SK-N-SH (cell line): ENCODE data around the gene MAG. TPM values are rescaled to one million over a fixed set of nuclear protein-coding genes. Genes with fewer than 3 reads are reported as not detected.

Experiments
- CTCF ChIA-PET: fragments of 300-600, 350-600 bp; formaldehyde crosslinking; extraction: SDS; loops from one replicate; lab custom pipeline; 2021; lab: Yijun Ruan, JAX
- POLR2A ChIA-PET: fragments of 350-600 bp; sonication (Branson Sonifier 250); formaldehyde crosslinking; extraction: SDS; loops from one replicate; lab custom pipeline; 2020; ENCODE audit warnings: antibody characterized with exemption, inconsistent platforms; lab: Yijun Ruan, JAX
- DNase-seq: peaks from one replicate; pipeline ENCODE4 v3.0.0; 2012
- H2AFZ ChIP-seq: fragments of 200-600 bp; sonication (generic); 2 replicates; pipeline ENCODE4 v1.8.1; 2016; ENCODE audit warnings: antibody characterized with exemption, mild to moderate bottlenecking, low read depth
- H3F3A ChIP-seq: fragments of 200-600 bp; sonication (generic); replicated peaks from 2 replicates; pipeline ENCODE3; 2016; ENCODE audit warnings: antibody characterized with exemption, mild to moderate bottlenecking; ENCODE audit not compliant: insufficient read depth
- H3K27ac ChIP-seq, 2 experiments: fragments of 200-500 bp in 1 of 2; fragments of 200-600 bp in 1 of 2; sonication (Bioruptor generic) in 1 of 2; sonication (generic), shearing (Covaris generic) in 1 of 2; 2 replicates each; pipeline versions ENCODE4 v1.5.1 to v1.6.1; 2014 to 2016; ENCODE audit warnings: low read depth in 2 of 2, inconsistent platforms in 1 of 2, low read length in 1 of 2, mild to moderate bottlenecking in 1 of 2, mixed read lengths in 1 of 2
- H3K27me3 ChIP-seq: fragments of 200-600 bp; sonication (generic), shearing (Covaris generic); 2 replicates; pipeline ENCODE4 v1.6.1; 2016; ENCODE audit warnings: mixed run types; ENCODE audit not compliant: insufficient read depth
- H3K36me3 ChIP-seq, 2 experiments: fragments of 200-500 bp in 1 of 2; fragments of 200-600 bp in 1 of 2; sonication (Bioruptor generic) in 1 of 2; sonication (generic) in 1 of 2; replicated peaks in 1 of 2; 2 replicates each; pipeline versions ENCODE3 to v1.5.1; 2014 to 2016; ENCODE audit warnings: low read length in 1 of 2, mild to moderate bottlenecking in 1 of 2; ENCODE audit not compliant: insufficient read depth in 2 of 2, control insufficient read depth in 1 of 2
- H3K4me1 ChIP-seq, 2 experiments: fragments of 200-500 bp in 1 of 2; fragments of 200-600 bp in 1 of 2; sonication (Bioruptor generic) in 1 of 2; sonication (generic), shearing (Covaris generic) in 1 of 2; 2 replicates each; pipeline versions ENCODE4 v1.5.1 to v1.6.1; 2014 to 2016; ENCODE audit warnings: low read depth in 1 of 2, low read length in 1 of 2, mixed run types in 1 of 2; ENCODE audit not compliant: insufficient read depth in 2 of 2, control insufficient read depth in 1 of 2
- H3K4me2 ChIP-seq: fragments of 200-600 bp; sonication (generic), shearing (Covaris generic); 2 replicates; pipeline ENCODE4 v1.6.1; 2017; ENCODE audit warnings: mixed run types
- H3K4me3 ChIP-seq, 2 experiments: fragments of 200-500 bp in 1 of 2; fragments of 200-600 bp in 1 of 2; sonication (Bioruptor generic) in 1 of 2; sonication (generic), shearing (Covaris generic) in 1 of 2; 2 replicates each; pipeline versions ENCODE4 v1.5.1 to v1.8.1; 2014 to 2016; ENCODE audit warnings: low read depth in 2 of 2, inconsistent platforms in 1 of 2, low read length in 1 of 2, mild to moderate bottlenecking in 1 of 2, mixed read lengths in 1 of 2, moderate library complexity in 1 of 2
- H3K79me2 ChIP-seq: fragments of 200-600 bp; sonication (generic); 2 replicates; pipeline ENCODE4 v1.8.1; 2017; ENCODE audit warnings: mild to moderate bottlenecking; ENCODE audit not compliant: insufficient read depth
- H3K9ac ChIP-seq: fragments of 200-600 bp; sonication (generic); 2 replicates; pipeline ENCODE4 v1.6.1; 2017; ENCODE audit warnings: mixed run types
- H3K9me2 ChIP-seq: fragments of 200-600 bp; sonication (generic); 2 replicates; pipeline ENCODE4 v1.6.1; 2017; ENCODE audit warnings: mixed run types
- H3K9me3 ChIP-seq: fragments of 200-600 bp; sonication (generic); 2 replicates; pipeline ENCODE4 v1.6.1; 2017; ENCODE audit warnings: mixed run types, mild to moderate bottlenecking, moderate library complexity
- H4K20me1 ChIP-seq: fragments of 200-600 bp; sonication (generic); 2 replicates; pipeline ENCODE4 v1.6.1; 2017; ENCODE audit warnings: mild to moderate bottlenecking, mixed run types; ENCODE audit not compliant: insufficient read depth
- CHD2 ChIP-seq: fragments of 150-350 bp; IDR thresholded peaks from 2 replicates; pipeline ENCODE4 v1.6.1; 2018; ENCODE audit warnings: low read length; ENCODE audit not compliant: partially characterized antibody
- EP300 ChIP-seq, 2 experiments: IDR thresholded peaks; 2 replicates each; pipeline versions ENCODE4 v1.4.0 to v1.6.1; 2012; ENCODE audit warnings: borderline replicate concordance in 1 of 2, low read depth in 1 of 2, low read length in 1 of 2
- EZH2phosphoT487 ChIP-seq: fragments of 200-600 bp; sonication (generic); IDR thresholded peaks from 2 replicates; pipeline ENCODE4 v1.6.1; 2017; ENCODE audit warnings: low read depth, mixed run types, mild to moderate bottlenecking, antibody characterized with exemption, moderate library complexity, borderline replicate concordance
- FOSL2 ChIP-seq: IDR thresholded peaks from 2 replicates; pipeline ENCODE4 v1.4.0; 2012; ENCODE audit warnings: low read depth, mild to moderate bottlenecking, moderate library complexity, borderline replicate concordance
- FOXM1 ChIP-seq: IDR thresholded peaks from 2 replicates; pipeline ENCODE4 v1.4.0; 2012; ENCODE audit warnings: low read depth, mild to moderate bottlenecking
- GATA2 ChIP-seq: sonication (generic); formaldehyde crosslinking; IDR thresholded peaks from 2 replicates; pipeline ENCODE4 v1.5.0; 2020; ENCODE audit warnings: mild to moderate bottlenecking, missing genetic modification reagents
- JUND ChIP-seq: IDR thresholded peaks from 2 replicates; pipeline ENCODE4 v1.4.0; 2012
- MEF2A ChIP-seq: IDR thresholded peaks from 2 replicates; pipeline ENCODE4 v1.4.0; 2012; ENCODE audit warnings: low read depth, borderline replicate concordance
- MXI1 ChIP-seq: IDR thresholded peaks from 2 replicates; pipeline ENCODE4 v1.6.1; 2012; ENCODE audit warnings: mild to moderate bottlenecking, low read depth, low read length, improper control_type of control experiment
- POLR2AphosphoS5 ChIP-seq: IDR thresholded peaks from 2 replicates; pipeline ENCODE4 v1.6.1; 2012; ENCODE audit warnings: low read depth, low read length
- RAD21 ChIP-seq: IDR thresholded peaks from 2 replicates; pipeline ENCODE4 v1.6.1; 2012; ENCODE audit warnings: mild to moderate bottlenecking, low read length
- RCOR1 ChIP-seq: fragments of 150-350 bp; IDR thresholded peaks from 2 replicates; pipeline ENCODE4 v1.6.1; 2017; ENCODE audit warnings: antibody characterized with exemption, low read length
- RFX5 ChIP-seq: IDR thresholded peaks from 2 replicates; pipeline ENCODE4 v1.6.1; 2012; ENCODE audit warnings: mild to moderate bottlenecking, improper control_type of control experiment, low read length
- RXRA ChIP-seq: IDR thresholded peaks from 2 replicates; pipeline ENCODE4 v1.4.0; 2012; ENCODE audit warnings: low read depth, mild to moderate bottlenecking, borderline replicate concordance
- SIN3A ChIP-seq: IDR thresholded peaks from 2 replicates; pipeline ENCODE4 v1.6.1; 2012; ENCODE audit warnings: low read depth, mild to moderate bottlenecking, low read length, moderate library complexity, borderline replicate concordance
- TCF12 ChIP-seq: IDR thresholded peaks from 2 replicates; pipeline ENCODE4 v1.4.0; 2012
- YY1 ChIP-seq: IDR thresholded peaks from 2 replicates; pipeline ENCODE4 v1.4.0; 2012; ENCODE audit warnings: low read depth, mild to moderate bottlenecking
- whole genome bisulfite sequencing: methylation state at CpG from one replicate; pipeline ENCODE4 v1.1.6; 2017; ENCODE audit warnings: low lambda C conversion rate; 5-methylcytosine and 5-hydroxymethylcytosine counted together
- polyA plus RNA-seq, 3 experiments: library from polyadenylated mRNA; depleted of rRNA; stranded (reverse); fragments of >200 nt; gene quantifications; 2 replicates each; pipeline ENCODE4 v1.2.3, GENCODE V29; 2012
- TF ChIP-seq, protein P1 (sequence below): IDR thresholded peaks from 2 replicates; pipeline ENCODE4 v1.6.1; 2012; ENCODE audit warnings: mild to moderate bottlenecking, low read depth, low read length, moderate library complexity
- TF ChIP-seq, protein P2 (sequence below): fragments of 150-350 bp; IDR thresholded peaks from 2 replicates; pipeline ENCODE4 v1.6.1; 2017; ENCODE audit warnings: antibody characterized with exemption, low read length, low read depth, borderline replicate concordance

The MAG gene
- polyA plus RNA-seq, 1 of the 3 experiments (the other 2 are of a cell fraction), result not detected

DNA sequence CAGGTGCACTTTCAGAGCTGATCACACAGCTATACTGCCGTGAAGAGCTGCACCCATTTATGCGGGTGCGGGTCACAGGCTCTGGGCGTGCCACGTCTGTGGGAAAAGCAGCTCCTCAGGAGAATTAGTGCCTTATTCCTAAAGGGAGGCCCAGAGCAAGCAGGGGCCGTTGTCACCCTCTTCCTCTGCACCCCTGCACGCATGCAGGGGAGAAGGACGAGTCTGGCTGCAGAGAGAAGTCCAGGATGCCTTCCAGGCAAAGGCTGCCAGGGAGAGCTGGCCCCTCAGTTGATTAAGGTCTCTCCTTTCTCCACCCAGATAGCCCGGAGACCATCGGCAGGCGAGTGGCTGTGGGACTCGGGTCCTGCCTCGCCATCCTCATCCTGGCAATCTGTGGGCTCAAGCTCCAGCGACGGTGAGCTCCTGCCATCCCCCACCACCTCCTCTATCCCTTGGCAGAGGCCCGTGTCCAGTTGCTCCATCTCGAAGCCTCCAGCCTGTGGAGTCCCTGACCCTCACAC, 52.6 kb downstream of the MAG start:
- Histone ChIP-seq H3K4me2 (no peak overlapping the region), H3K36me3 (no peaks in the 10 kb centered on the region), H4K20me1 (no peaks in the 10 kb centered on the region), H3K79me2 (no peaks in the 10 kb centered on the region), H2AFZ (no peak overlapping the region), H3K9me3 (no peaks in the 10 kb centered on the region), H3F3A (no peaks in the 10 kb centered on the region), H3K9ac (no peak overlapping the region), H3K27me3 (peaks cover 98% of the 10 kb centered on the region), H3K4me1 (no peaks in the 10 kb centered on the region), H3K27ac (no peak overlapping the region), H3K9me2 (no peaks in the 10 kb centered on the region)
- 14% methylated on average over 13 of the region's 17 CpGs for WGBS
- POLR2A ChIA-PET, result no interaction called here
- CTCF ChIA-PET, result interaction anchor here (0.9 to 1.8 kb wide), 4 partner anchors 9 to 74 kb away, joined by 3 to 12 read pairs (median 4); no protein-coding TSS in a partner anchor
- TF ChIP-seq MXI1 (no peak), GATA2 (CRISPR knock-in tag) (no peak), JUND (no peak), FOXM1 (no peak), EP300 (IDR thresholded peaks at IDR 0.05; ENCODE audit: borderline replicate concordance in 1 of 2, low read depth in 1 of 2, low read length in 1 of 2) (no peak), POLR2AphosphoS5 (no peak), SIN3A (no peak), TCF12 (no peak), MEF2A (no peak), RAD21 (no peak), RCOR1 (no peak)
- TF ChIP-seq, protein P1, sequence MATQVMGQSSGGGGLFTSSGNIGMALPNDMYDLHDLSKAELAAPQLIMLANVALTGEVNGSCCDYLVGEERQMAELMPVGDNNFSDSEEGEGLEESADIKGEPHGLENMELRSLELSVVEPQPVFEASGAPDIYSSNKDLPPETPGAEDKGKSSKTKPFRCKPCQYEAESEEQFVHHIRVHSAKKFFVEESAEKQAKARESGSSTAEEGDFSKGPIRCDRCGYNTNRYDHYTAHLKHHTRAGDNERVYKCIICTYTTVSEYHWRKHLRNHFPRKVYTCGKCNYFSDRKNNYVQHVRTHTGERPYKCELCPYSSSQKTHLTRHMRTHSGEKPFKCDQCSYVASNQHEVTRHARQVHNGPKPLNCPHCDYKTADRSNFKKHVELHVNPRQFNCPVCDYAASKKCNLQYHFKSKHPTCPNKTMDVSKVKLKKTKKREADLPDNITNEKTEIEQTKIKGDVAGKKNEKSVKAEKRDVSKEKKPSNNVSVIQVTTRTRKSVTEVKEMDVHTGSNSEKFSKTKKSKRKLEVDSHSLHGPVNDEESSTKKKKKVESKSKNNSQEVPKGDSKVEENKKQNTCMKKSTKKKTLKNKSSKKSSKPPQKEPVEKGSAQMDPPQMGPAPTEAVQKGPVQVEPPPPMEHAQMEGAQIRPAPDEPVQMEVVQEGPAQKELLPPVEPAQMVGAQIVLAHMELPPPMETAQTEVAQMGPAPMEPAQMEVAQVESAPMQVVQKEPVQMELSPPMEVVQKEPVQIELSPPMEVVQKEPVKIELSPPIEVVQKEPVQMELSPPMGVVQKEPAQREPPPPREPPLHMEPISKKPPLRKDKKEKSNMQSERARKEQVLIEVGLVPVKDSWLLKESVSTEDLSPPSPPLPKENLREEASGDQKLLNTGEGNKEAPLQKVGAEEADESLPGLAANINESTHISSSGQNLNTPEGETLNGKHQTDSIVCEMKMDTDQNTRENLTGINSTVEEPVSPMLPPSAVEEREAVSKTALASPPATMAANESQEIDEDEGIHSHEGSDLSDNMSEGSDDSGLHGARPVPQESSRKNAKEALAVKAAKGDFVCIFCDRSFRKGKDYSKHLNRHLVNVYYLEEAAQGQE, result no peak
- TF ChIP-seq, all 33 proteins: peak for 0
- no peak overlapping the region for H3K4me3 ChIP-seq
- no peak for DNase-seq

DNA sequence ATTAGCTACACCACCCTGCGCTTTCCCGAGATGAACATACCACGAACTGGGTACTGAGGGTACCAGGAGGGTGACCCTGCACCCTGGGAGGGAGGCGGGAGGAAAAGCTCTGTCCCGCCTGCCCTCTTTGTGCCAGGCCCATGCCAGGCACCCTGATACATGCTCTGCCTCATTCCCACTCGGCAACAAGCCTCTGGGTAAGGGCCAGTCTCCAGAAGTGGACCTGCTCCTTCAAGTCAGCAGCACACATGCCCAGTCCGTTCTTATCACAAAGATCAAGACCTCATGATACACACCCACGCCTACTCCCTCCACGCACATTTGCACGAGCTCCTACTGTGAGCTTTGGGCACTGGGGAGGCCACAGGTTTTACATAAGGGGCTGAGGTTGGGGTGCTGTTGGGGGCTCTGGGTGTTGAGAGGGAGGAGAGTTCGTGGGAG, 53.7 kb downstream of the MAG start:
- Histone ChIP-seq H3K27ac (no peak overlapping the region), H2AFZ (no peak overlapping the region), H3K4me1 (no peaks in the 10 kb centered on the region), H3K9ac (no peak overlapping the region), H3K36me3 (no peaks in the 10 kb centered on the region), H3K9me2 (no peaks in the 10 kb centered on the region), H3F3A (no peaks in the 10 kb centered on the region), H4K20me1 (no peaks in the 10 kb centered on the region), H3K4me2 (no peak overlapping the region), H3K27me3 (peaks cover 98% of the 10 kb centered on the region), H3K9me3 (no peaks in the 10 kb centered on the region), H3K79me2 (no peaks in the 10 kb centered on the region), H3K4me3 (no peak overlapping the region)
- CTCF ChIA-PET, result interaction anchor here (0.8 to 1.8 kb wide), 4 partner anchors 7 to 150 kb away, joined by 3 to 12 read pairs (median 5); no protein-coding TSS in a partner anchor
- POLR2A ChIA-PET, result no interaction called here
- 6% methylated on average over 11 of the region's 11 CpGs for WGBS
- no peak for DNase-seq
- TF ChIP-seq CHD2, result no peak
- TF ChIP-seq, protein P1, result no peak
- no peak for TF ChIP-seq TCF12
- TF ChIP-seq MXI1, result no peak
- TF ChIP-seq RAD21, result no peak
- TF ChIP-seq, protein P2, sequence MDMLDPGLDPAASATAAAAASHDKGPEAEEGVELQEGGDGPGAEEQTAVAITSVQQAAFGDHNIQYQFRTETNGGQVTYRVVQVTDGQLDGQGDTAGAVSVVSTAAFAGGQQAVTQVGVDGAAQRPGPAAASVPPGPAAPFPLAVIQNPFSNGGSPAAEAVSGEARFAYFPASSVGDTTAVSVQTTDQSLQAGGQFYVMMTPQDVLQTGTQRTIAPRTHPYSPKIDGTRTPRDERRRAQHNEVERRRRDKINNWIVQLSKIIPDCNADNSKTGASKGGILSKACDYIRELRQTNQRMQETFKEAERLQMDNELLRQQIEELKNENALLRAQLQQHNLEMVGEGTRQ, result no peak
- no peak for TF ChIP-seq FOSL2
- TF ChIP-seq EP300 (IDR thresholded peaks at IDR 0.05; ENCODE audit: borderline replicate concordance in 1 of 2, low read depth in 1 of 2, low read length in 1 of 2), result no peak
- no peak for TF ChIP-seq RXRA
- TF ChIP-seq EZH2phosphoT487, result no peak
- no peak for TF ChIP-seq YY1
- no peak for TF ChIP-seq RFX5
